Measurements from ENCODE around the gene ZNF821.
"Not testable (repeated sequence)": the region's sequence is repeated elsewhere in the genome, so short reads cannot be mapped to it uniquely, and the experiment has no call there.

Gene ZNF821

DNA sequence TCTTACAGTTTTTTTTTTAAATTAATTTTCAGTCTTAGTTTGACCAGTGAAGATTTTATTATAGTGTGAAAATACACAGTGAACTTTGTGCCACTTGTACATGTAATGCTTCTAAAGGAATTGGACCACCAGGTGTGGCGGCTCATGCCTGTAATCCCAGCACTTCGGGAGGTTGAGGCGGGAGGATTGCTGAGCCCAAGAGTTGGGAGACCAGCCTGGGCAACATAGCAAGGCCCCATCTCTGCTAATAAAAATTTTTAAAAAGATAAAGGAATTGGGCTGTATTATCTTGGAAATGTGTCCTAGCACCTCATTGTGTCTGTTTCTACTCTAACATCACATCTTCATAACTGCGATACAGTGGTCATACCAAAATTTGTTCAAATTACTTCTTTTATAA, 15.2 kb upstream of the ZNF821 start:
- DNase-seq, result no peak

DNA sequence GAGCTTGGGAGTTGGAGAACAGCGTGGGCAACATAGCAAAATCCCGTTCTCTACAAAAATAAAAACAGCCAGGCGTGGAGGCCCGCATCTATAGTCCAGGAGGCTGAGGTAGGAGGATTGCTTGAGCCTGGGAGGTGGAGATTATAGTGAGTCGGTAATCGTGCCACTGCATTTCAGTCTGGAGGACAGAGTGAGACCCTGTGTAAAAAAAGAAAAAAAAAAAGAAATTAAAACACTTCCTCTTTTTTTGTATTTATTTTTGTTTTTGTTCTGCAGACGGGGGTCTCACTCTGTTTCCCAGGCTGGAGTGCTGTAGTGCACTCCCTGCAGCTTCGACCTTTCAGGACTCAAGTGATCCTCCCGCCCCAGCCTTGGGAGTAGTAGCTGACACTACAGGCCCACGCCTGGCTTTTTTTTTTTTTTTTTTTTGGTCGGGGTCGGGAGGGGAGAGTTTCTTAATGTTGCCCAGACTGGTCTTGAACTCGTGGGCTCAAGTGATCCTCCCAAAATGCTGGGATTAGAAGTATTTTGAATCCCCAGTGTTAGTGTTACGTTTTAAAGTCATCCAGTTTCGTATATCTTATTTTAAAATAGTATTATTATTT, 12.9 kb upstream of the ZNF821 start:
- no peak for DNase-seq

DNA sequence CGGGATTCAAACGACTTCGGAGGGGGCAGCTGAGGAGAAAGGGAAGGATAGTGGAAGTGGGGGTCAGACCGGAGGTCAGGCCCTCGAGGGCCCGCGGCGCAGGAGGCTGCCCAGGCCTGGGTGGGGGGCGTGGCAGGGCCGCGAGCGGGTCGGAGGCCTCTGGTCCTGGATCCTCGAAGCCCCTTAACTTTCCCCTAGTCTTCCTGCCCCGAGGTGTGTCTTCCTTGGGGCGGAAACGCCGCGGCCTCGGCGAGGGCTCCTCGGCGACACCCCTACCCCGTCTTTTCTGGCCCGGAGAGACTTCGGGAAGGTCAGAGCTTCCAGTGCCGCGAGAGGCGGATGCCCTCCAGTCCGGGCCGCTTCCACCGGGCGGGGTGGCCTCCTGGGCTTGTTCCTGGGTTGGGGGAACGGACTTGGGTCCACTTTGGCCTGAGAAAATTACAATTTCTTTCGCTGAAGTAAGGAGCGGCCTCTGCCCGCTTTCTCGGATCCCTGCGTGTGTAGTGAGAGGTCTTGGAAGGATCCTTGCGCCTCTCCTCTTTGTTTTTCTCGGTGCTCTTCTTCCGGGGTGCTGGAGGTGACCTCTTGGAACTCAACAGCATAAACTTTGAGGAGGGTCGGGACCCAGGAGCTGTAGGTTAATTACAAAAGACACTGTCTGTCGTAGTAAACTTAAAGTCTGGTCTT, 11.8 kb upstream of the ZNF821 start:
- no peak for DNase-seq

DNA sequence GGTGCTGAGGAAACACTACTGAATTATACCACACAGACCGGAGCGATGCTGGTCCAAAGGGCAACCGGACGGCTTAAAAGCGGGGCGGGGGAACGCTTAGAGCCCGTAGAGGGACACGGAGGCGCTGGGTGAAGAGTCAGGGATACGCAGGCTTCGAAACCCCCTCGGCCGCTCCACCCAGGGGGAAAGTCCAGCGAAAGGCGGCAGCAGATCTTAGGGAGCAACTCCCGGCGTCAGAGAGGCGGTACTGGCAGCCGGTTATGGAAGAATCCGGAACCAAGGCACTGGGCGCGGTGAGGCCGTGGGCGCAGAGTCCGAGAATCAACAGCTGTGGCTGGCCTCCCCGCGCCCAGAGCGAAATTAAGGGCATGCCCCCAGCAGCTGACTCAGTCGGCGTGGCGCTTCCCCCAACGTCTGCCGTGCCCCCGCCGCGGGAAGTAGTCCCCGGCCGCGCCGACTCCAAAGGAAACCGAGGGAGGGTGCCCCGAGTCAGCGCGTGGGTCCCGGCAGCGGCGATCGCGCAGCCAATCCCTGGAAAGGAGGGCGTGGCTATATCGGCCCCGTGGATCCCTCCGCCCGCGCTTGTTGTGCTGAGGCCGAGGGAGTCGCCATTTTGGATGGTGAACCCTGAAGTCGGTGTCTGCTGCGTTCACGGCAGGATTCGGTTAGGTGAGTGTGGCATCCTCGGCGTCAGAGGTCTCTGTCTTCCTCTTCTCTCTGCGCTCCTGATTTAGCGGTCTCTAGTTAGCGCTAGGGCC, 11.1 kb upstream of the ZNF821 start, which contains the start of gene IST1:
Gene IST1 (plus strand): TSS at position 611 of the 758 bp plus-strand sequence. CDS start 20,110 bp downstream, outside the sequence.
- peak; percentile 98 for DNase-seq

DNA sequence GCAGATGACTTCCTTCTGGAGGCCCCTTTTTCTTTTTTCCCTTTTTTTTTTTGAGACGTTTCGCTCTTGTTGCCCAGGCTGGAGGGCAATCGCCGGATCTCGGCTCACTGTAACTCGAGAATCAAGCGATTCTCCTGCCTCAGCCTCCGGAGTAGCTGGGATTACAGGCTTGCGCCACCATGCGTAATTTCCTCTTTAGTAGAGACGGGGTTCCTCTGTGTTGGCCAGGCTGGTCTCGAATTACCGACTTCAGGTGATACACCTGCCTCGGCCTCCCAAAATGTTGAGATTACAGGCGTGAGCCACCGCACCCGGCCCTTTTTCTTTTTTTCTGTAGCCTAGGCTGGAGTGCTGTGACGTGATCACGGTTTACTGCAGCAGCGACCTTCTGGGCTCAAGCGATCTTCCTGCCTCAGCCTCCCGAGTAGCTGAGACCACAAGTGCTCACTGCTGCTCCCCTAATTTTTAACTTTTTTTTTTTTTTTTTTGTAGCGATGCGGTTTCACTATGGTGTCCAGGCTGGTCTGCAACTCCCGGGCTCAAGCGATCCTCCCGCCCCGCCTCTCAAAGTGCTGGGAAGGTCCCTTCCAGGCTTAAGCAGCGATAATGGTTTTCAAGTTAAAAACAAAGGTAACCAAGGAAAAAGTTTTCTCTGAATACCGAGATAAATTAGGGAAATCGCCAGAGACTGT, 10.4 kb upstream of the ZNF821 start:
- DNase-seq, result peak; percentile 51

DNA sequence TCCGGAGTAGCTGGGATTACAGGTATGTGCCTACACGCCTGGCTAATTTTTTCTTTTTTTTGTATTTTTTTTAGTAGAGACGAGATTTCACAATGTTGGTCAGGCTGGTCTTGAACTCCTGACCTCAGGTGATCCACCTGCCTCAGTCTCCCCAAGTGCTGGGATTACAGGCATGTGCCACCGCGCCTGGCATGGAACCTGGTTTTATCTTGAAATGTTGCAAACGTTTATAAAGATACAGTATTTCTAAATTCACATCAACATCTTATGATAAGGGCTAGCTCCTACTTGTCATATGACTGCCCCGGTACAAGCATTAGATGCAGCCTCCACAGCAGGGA, 9.9 kb upstream of the ZNF821 start:
- no peak for DNase-seq

DNA sequence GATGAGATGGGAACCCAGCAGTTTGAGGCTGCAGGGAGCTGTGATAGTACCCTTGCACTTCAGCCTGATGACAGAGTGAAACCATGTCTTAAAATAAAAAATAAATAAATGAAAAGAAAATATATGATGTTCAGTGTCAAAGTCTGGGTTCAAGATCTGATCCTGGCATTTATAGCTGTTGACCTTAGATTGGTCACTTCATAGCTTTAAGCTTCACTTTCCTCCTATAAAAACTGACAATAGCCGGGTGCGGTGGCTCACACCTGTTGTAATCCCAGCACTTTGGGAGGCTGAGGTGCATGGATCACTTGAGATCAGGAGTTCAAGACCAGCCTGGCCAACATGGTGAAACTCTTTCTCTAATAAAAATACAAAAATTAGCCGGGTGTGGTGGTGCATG, 5.2 kb upstream of the ZNF821 start:
- DNase-seq, result no peak

DNA sequence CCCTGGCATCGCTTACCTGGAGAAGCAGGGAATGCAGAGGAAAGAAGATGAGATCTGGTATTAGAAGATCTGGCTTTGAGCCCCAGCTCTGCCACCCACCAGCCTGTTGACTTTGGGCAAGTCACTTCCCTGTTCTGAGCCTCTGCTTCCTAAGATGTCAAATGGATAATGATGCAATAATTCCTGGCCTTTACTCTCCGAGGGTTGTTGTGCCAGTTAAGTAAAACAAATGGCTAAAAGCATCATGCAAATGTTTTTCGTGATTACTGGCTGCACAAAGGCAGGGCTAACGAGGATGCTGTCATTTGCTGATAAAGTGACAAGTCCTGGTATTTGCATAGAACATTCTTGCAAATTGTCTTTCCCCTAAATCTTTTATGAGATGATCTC, 1.3 kb upstream of the ZNF821 start:
- no peak for DNase-seq

DNA sequence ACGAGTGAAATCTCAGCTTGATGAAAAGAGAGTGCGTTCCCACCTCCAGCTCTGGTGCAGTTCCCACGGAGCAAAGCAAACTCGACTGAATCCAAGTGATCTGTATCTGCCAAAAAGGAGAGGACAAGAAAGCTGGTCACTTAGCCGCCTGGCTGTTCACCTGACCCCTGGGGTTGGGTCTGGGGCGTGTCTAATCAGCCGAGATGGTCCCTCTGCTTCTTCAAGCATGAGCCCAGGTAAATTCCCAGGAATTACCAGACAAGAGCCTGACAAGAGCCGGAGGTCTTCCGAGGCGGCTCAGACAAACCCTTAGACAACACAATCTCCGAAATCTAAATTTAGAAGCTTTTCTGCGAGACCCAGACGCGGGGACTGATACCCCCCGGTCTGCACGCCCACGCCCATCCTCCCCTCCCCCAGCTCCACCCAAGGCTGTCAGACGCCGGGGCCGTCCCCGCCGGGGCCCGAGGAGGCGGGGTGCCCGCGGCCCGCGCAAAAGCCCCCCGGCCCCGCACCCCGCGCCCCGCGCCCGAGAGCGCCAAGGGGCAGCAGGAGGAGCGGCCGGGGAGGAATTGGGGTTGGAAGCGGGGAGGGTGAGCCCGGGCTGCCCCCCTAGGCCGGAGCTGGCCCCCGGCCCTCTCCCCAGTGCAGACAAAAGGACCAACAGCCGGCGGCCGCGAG, 674 bp downstream of the ZNF821 start:
- no peak for DNase-seq

DNA sequence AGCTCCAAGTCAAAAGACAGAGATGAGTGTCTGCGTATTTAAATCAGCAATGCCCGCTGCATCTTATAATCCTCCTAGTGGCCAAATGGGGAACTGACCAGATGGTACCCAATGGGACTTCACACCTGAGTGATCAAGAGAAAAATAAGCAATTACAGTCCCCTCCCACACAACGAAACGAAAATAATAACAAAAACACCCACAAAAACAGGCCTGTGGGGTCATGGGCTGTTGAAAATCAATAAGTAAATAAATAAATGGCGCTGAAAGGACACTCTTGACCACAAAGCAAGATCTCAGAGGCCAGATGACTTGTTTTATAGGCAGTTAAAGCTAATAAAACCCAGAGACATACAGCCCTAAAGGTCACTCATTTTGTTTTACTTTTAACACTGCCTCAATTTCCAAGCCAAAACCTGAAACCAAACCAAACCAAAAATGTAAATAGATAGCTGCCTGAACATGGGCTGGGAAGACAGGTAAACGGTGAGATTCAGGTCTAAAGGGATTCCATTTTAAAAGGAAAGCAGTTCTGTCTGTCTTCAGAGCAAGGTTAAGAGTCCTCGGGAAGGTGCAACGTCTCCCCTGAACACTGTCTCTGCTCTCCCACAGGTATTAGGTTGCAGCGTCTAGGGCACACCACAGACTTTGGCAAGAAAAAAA, 1.3 kb downstream of the ZNF821 start:
- DNase-seq, result peak; percentile 57

DNA sequence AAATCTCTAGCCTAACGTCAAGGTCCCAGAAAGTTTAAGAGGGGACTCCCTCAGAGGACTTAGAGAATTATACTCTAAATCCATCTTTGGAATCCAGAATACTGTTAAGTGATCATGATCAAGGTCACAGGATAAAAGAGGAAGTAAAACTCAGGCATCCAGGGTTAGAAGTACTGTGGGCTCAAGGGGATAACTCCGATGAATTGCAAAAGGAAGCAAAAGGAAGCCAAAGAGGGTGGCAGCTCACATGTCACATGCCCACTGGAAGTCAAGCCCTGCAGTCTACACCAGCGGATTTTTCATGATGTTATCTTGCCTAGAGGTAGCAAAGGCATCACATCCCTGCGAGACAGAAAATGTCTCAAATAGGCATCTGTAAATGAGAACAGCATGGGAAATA, 3.8 kb downstream of the ZNF821 start:
- no peak for DNase-seq

DNA sequence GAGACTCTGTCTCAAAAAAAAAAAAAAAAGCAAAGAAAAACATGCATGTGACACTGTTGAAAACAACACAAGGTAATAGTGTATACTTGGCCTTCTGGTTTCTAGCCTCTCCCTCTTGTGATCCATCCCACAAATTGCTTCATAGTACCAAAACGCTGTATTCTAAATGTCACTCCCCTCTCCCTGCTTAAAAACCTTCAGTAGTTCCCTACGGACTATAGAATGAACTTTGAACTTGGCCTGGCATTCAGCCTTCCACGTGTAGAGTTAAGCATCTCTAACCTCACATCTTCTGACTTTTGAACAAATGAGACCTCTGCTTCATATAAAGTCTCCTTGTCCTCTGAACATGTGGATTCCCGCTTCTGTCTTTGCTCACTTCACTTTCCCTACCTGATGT, 5.1 kb downstream of the ZNF821 start:
- no peak for DNase-seq

DNA sequence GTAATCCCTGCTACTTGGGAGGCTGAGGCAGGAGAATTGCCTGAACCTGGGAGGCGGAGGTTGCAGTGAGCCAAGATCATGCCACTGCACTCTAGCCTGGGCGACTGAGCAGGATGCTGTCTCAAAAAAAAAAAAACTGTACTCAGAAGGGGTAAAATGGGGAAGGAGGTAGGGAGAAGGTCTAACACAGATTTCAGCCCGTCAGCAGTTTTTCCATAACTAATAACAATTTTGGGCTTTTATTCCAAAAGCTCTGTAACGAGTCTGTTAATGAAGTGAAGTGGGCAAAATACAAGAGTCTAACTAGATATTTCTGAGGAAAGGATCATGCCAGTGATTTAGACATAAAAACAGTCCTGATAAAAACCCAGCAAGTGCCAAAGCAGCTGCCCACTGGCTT, 10.8 kb downstream of the ZNF821 start:
- DNase-seq, result no peak

DNA sequence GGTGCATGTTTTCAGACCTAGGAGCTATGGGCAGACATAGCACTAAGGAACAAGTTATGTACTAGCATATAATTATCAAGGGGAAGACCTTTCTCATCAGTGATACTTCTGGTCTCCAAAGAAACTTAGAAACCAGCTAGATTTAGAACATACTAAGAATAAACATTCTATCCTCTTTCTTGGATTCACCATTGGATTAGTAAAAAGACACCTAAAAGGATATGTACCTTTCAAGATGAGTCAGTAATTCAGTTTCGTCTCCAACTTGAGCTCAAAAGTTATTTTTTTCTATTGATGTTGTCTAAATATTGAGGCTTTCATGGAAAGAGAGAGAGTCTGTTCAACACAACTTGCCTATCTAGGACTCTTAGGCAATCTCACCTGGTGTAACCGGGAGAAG, 13.2 kb downstream of the ZNF821 start:
- no peak for DNase-seq

DNA sequence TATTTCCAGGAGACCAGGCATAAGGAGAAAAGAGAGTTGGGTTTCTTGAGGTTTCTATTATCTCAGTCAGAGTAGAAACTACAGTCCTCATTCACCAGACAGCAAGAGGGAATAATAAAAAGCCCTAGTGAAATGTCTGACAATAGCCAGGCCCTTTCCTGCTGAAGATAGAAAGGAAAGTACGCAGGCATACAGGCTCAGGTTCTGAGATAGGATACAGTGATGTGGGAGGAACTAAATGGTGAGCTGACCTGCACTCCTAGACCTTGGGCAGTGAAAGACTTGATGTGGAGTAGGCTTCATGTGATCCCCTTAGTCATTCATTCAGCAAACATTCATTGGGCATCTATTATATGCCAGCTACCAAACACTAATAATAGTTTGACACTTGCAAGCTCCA, 14.9 kb downstream of the ZNF821 start:
- no peak for DNase-seq

DNA sequence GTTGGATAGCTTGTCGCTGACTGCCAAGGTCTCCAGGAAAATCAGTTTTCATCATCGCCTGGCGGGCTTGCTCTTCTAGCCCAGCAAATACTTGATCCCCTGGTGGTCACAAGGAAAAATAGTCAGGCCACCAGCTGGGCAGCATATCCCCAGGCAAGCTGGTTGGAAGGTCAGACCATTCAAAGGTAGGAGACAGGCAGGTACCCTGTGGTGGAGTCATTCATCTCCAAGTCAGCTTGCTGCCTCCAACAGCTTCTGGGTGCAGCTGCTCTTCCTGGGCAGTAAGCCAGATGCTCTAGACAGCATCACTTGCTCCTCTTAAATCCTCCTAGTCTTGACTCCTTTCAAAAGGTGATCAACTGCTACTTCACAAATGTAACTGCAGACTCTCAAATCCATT, 16.0 kb downstream of the ZNF821 start:
- no peak for DNase-seq

DNA sequence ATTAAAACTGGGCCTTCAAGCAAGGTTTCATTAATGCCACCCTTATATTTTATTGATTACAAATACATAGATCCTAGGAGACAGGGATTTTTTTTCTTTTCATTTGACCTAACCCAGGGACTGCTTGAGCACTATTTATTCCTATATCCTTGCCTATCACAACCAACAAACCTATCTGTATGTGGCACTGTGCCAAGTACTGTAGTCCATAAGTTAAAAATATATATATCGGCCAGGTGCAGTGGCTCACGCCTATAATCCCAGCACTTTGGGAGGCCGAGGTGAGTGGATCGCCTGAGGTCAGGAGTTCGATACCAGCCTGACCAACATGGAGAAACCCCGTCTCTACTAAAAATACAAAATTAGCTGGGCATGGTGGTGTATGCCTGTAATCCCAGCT, 16.8 kb downstream of the ZNF821 start:
- DNase-seq, result not testable (repeated sequence)

DNA sequence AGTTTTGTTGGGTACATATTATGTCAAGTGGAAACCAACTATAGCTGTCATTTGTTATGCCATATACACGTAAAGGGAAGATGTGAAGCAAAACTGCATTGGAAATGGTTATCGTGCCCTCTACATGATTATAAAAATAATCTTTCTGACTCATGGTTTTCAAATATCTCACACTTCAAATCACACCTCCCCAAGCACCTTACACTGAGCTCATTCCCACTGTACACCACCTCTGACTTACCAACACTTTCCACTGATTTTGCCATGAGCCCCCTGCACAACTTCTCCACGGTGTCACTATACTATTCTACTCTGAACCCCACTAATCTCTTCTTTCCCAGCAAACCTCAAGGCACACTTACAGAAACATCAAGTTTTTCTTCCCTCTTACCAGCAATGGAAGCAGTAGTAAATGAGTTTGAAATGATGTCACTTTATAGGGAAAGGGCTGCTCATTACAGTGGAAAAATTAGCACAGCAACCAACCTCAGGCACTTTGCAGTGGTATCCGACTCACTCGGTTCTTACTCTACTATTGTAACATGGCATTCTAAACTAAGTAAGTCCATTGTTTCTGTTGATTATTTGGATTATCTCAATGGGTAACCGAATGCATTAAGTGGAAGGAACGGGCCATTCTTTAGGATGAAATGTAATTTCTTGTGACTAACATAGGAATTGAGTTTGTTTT, 18.7 kb downstream of the ZNF821 start:
- DNase-seq, result no peak

DNA sequence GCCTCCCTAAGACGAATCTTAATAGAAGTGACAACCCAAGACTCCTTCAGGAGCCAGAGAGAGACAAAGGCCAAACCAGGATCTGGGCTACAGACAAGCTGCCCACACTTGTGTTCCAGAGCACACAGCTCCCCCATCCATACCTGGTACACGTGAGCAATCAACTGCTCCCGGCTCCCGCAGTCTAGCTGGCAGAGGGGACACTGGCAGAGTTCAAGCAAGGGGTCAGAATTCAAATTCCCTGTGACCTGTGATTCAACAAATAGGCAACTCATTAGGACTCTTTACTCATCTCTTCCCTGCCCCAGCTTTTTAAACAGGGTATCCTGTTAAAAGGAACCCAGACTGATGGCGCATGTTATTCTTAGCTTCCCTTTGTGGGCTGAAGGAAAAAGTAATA, 20.0 kb downstream of the ZNF821 start:
- no peak for DNase-seq

DNA sequence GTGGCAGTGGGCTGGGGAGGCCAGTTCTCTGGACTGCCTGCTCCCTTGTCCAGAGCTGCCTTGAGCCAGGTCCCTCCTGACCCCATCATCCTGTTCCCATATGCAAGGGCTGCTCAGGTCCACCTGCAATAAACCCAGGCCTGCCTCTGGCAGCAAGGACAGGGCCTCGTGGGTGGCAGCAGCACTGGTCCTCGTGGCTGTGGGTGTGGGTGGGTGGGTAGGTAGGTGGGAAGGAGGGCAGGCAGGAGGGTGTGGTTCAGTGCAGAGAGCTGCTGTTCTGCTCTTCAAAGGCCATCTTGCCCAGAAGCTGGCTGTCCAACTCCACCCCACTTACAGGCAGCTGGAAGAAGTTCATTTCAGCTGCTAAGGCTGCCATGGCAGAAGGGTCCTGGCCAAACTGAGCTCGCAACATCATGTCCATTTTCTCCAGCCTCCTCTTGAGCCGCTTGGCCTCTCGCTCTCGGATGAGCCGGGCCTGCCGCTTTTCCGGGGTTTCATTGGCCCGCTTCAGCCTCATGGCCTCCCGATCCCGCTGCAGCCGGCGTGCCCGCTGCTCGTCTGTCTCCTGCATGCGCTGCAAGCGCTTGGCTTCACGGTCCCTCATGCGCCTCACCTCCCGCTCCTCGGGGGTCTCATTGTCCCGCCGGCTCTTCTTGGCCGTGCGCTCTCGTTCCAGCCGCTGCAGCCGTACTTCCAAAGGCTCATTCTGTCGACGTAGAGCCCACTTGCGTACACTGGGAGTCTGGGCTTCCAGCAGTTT, 24.0 kb downstream of the ZNF821 start:
- DNase-seq, result no peak
